Nephron (organoid): ENCODE measurements around the gene GNG8.
"Not testable (repeated sequence)": the region's sequence is repeated elsewhere in the genome, so short reads cannot be mapped to it uniquely, and the experiment has no call there.

ENCODE experiments used
- H3K27ac Mint-ChIP-seq, 3 experiments: 2 replicates each; pipeline ENCODE4 v1.8.0; 2020; ENCODE audit warnings: mixed read lengths in 3 of 3, mild to moderate bottlenecking in 2 of 3, moderate library complexity in 1 of 3
- H3K27me3 Mint-ChIP-seq: 2 replicates; pipeline ENCODE4 v1.8.0; 2021; ENCODE audit warnings: low read depth, mild to moderate bottlenecking, moderate library complexity, mixed read lengths
- H3K36me3 Mint-ChIP-seq: 2 replicates; pipeline ENCODE4 v1.8.0; 2020; ENCODE audit warnings: low read depth, mixed read lengths
- H3K4me1 Mint-ChIP-seq: 2 replicates; pipeline ENCODE4 v1.8.0; 2020; ENCODE audit warnings: mixed read lengths
- H3K4me3 Mint-ChIP-seq, 3 experiments: 2 replicates each; pipeline ENCODE4 v1.8.0; 2020; ENCODE audit warnings: mild to moderate bottlenecking in 3 of 3, mixed read lengths in 3 of 3, moderate library complexity in 2 of 3
- H3K9me3 Mint-ChIP-seq: 2 replicates; pipeline ENCODE4 v1.8.0; 2020; ENCODE audit warnings: mixed read lengths
- CTCF ChIP-seq, 3 experiments: fragments of 200-600 bp; sonication (generic); IDR thresholded peaks; one replicate each; pipeline ENCODE4 v1.5.0; 2021; ENCODE audit warnings: antibody characterized with exemption in 3 of 3; ENCODE audit not compliant: unreplicated experiment in 3 of 3

The GNG8 gene

GRCh38 chr19:46631481-46631880 is 4.5 kb downstream of the GNG8 start:
- Mint-ChIP-seq H3K9me3 (no peaks in the 10 kb centered on the region), H3K27me3 (peaks cover 15% of the 10 kb centered on the region), H3K4me3 (peak overlapping the region in 2 of 3 experiments; percentile 4 to 52)

DNA sequence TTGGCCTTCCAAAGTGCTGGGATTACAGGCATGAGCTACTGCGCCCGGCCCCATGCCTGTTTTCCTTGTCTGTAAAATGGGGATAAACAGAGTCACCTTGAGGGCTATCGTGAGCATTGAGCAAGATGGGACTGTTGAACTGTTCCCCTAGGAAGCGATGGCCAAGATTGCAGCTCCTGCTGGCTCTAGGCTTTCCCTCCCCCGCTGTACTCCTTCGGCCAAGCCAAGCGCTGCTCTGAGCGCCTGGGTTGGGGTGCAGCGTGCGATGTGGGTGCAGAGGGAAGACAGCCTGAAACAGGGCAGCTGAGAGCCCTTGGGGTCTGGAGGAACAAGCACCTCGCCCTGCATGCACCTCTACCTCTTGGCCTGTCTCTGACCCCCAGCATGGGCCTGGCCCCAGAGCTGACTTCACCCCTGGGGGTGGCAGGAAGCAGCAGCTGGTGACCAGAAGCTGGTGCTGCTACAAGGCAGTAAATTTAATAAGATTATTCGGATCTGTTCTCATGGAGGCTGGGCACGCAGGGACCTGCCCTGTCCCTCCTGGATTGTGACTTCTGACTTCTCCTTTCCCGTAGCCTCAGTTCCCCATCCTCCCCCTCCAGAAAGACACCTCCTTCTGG is 5.3 kb downstream of the GNG8 start:
- TF ChIP-seq CTCF (IDR thresholded peaks at IDR 0.05; ENCODE audit: unreplicated experiment in 3 of 3) = no peak
- H3K4me1 Mint-ChIP-seq = peaks cover 38% of the 10 kb centered on the region
- H3K27me3 Mint-ChIP-seq = peaks cover 15% of the 10 kb centered on the region
- H3K4me3 Mint-ChIP-seq = no peak overlapping the region
- no peaks in the 10 kb centered on the region for H3K9me3 Mint-ChIP-seq
- no peaks in the 10 kb centered on the region for H3K36me3 Mint-ChIP-seq
- H3K27ac Mint-ChIP-seq = peak overlapping the region; percentile 78 to 88 (median 85)

More at GRCh38 chr19:46631481-46631880, 4.5 kb downstream of the GNG8 start:
- Mint-ChIP-seq H3K36me3 (no peaks in the 10 kb centered on the region), H3K4me1 (peaks cover 37% of the 10 kb centered on the region), H3K27ac (peak overlapping the region; percentile 78 to 88 (median 85))
- TF ChIP-seq CTCF (IDR thresholded peaks at IDR 0.05; ENCODE audit: unreplicated experiment in 3 of 3) = no peak

DNA sequence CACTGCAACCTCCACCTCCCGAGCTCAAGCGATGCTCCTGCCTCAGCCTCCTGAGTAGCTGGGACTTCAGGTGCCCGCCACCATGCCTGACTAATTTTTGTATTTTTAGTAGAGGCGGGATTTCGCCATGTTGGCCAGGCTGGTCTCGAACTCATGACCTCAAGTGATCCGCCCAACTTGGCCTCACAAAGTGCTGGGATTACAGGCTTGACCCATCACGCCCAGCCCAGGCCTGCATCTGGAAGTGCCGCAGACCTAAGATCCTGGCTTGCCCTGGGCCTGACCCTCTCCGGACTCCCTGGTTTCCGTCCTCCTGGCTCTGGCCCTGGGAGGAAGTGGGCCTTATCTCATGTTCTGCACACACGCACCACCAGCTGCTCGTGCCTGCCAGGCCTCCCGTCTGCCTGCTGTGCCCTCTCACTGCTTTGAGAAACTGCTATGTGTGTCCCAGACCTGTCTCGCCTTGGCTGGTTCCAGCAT is 6.4 kb downstream of the GNG8 start:
- Mint-ChIP-seq H3K4me3 (no peak overlapping the region), H3K27me3 (peaks cover 12% of the 10 kb centered on the region), H3K9me3 (no peaks in the 10 kb centered on the region), H3K4me1 (peaks cover 48% of the 10 kb centered on the region), H3K27ac (peak overlapping the region; percentile 21 to 88 (median 79)), H3K36me3 (no peaks in the 10 kb centered on the region)
- TF ChIP-seq CTCF (IDR thresholded peaks at IDR 0.05; ENCODE audit: unreplicated experiment in 3 of 3) = no peak

- Mint-ChIP-seq H3K27me3 (peaks cover 12% of the 10 kb centered on the region), H3K27ac (peak overlapping the region in 2 of 3 experiments; percentile 51 to 76), H3K4me1 (peaks cover 53% of the 10 kb centered on the region)
- H3K9me3 Mint-ChIP-seq, H3K36me3 Mint-ChIP-seq, H3K4me3 Mint-ChIP-seq: not testable (repeated sequence)
These were observed 7.0 kb downstream of the GNG8 start for GRCh38 chr19:46628970-46629369.

DNA sequence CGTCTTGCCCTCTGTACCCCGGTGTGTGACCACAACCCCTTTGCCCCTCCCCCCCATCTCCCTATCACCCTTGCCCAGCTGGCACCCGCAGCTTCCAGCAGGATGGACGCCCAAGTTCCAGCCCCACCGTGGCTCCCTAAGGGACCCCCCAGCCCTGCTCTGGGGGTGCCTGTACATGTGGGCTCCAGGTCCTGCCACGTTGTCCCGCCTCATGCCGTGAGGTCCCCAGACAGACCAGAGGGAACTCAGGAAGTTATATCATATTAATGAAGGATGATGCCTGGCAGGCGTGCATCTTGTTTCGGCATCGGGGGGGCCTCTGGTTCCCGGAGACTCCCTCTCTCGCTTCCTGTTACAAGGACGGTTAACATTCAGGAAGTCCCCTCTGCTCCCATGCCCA is 9.6 kb downstream of the GNG8 start:
- peaks cover 38% of the 10 kb centered on the region for H3K4me1 Mint-ChIP-seq
- peak overlapping the region; percentile 56 to 90 (median 75) for H3K27ac Mint-ChIP-seq
- TF ChIP-seq CTCF (IDR thresholded peaks at IDR 0.05; ENCODE audit: unreplicated experiment in 3 of 3) = no peak
- H3K9me3 Mint-ChIP-seq = no peaks in the 10 kb centered on the region
- no peak overlapping the region for H3K4me3 Mint-ChIP-seq
- H3K36me3 Mint-ChIP-seq = no peaks in the 10 kb centered on the region
- no peaks in the 10 kb centered on the region for H3K27me3 Mint-ChIP-seq

- H3K27me3 Mint-ChIP-seq = no peaks in the 10 kb centered on the region
- no peak for TF ChIP-seq CTCF (IDR thresholded peaks at IDR 0.05; ENCODE audit: unreplicated experiment in 3 of 3)
- peak overlapping the region; percentile 88 to 96 (median 90) for H3K27ac Mint-ChIP-seq
- H3K9me3 Mint-ChIP-seq = no peaks in the 10 kb centered on the region
- H3K36me3 Mint-ChIP-seq = no peaks in the 10 kb centered on the region
- peaks cover 38% of the 10 kb centered on the region for H3K4me1 Mint-ChIP-seq
- no peak overlapping the region for H3K4me3 Mint-ChIP-seq
These were observed 10.3 kb downstream of the GNG8 start for GRCh38 chr19:46625731-46626130.
